Measurements from ENCODE around the gene TRERF1. TPM values are rescaled to one million over a fixed set of nuclear protein-coding genes. Genes with fewer than 3 reads are reported as not detected.

The TRERF1 gene
- total RNA-seq, 5 donors from 2014 or later (not counting 1 experiment from before 2014, with no cell fraction given), result 20.5 to 52.2 (median 25.6) TPM

DNA sequence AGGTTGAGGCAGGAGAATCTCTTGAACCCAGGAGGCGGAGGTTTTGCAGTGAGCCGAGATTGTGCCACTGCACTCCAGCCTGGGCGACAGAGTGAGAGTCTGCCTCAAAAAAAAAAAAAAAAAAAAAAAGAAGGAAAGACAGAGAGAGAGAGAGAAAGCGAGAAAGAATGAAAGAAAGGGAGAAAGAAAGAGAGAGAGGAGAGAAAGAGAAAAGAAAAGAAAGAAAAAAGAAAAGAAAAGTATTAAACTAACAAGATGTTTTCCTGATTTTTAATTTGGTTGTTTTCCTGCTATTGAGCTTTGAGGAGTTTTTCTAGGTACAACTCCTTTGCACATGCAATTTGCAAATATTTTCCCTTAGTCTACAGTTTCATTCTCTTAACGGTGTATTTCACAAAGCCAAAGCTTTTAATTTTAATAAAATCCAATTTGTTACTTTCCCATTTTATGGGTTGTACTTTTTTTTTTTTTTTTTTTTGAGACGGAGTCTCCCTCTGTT, 10.8 kb upstream of the TRERF1 start:
- DNase-seq (no peak), ATAC-seq (replicated peaks in 1 of 4) (no peak)
- H3K27me3 ChIP-seq (replicated peaks in 1 of 2; ENCODE audit: control insufficient read depth in 2 of 2, extremely low read depth in 1 of 2, insufficient read depth in 2 of 2, low read length in 1 of 2), result no peaks in the 10 kb centered on the region
- H3K4me3 ChIP-seq (ENCODE audit: control insufficient read depth in 1 of 2, extremely low read depth in 1 of 2, low read length in 1 of 2), result no peak overlapping the region
- Mint-ChIP-seq H3K4me3 (no peak overlapping the region), H3K9me3 (no peaks in the 10 kb centered on the region), H3K36me3 (no peaks in the 10 kb centered on the region), H3K27me3 (no peaks in the 10 kb centered on the region), H3K4me1 (peaks cover 0 to 6% (median 0%) of the 10 kb centered on the region in 3 donors), H3K27ac (no peak overlapping the region)
- no peaks in the 10 kb centered on the region for H3K4me1 ChIP-seq (ENCODE audit: control insufficient read depth in 1 of 2, extremely low read depth in 1 of 2, insufficient read depth in 2 of 2, low read length in 2 of 2)
- H3K27ac ChIP-seq (ENCODE audit: low read length), result no peak overlapping the region
- ChIA-PET CTCF (interaction anchor here (0.6 to 0.7 kb wide), 5 partner anchors 10 to 190 kb away, joined by 3 to 5 read pairs (median 3); no protein-coding TSS in a partner anchor), POLR2A (no interaction called here)
- no CpG with 5 or more reads among the region's 6 CpGs for WGBS (ENCODE audit: insufficient coverage)
- no peaks in the 10 kb centered on the region for H3K9me3 ChIP-seq
- H3K36me3 ChIP-seq (ENCODE audit: control insufficient read depth in 2 of 2, extremely low read depth in 1 of 2, insufficient read depth in 1 of 2, low read length in 1 of 2), result no peaks in the 10 kb centered on the region

DNA sequence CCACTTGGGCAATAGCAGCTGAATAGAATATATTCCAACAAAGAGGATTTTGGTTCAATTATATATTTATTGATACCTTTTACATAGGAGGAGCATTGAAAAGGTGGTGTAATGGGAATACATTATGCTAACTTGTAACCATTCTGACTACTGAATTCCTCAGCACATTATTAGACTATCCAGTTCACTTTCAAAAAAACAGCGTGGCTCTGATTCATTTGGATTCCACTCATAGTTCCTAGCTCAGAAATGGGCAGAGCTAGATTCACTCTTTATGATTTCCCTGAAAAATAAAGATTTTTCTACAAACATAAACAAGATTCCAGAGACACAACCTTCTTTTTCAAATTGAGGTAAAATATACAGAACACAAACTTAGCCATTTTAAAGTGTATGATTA, 9.2 kb upstream of the TRERF1 start:
- Histone ChIP-seq H3K36me3 (ENCODE audit: control insufficient read depth in 2 of 2, extremely low read depth in 1 of 2, insufficient read depth in 1 of 2, low read length in 1 of 2) (no peaks in the 10 kb centered on the region), H3K27ac (ENCODE audit: low read length) (no peak overlapping the region), H3K9me3 (no peaks in the 10 kb centered on the region), H3K27me3 (replicated peaks in 1 of 2; ENCODE audit: control insufficient read depth in 2 of 2, extremely low read depth in 1 of 2, insufficient read depth in 2 of 2, low read length in 1 of 2) (no peaks in the 10 kb centered on the region), H3K4me3 (ENCODE audit: control insufficient read depth in 1 of 2, extremely low read depth in 1 of 2, low read length in 1 of 2) (no peak overlapping the region), H3K4me1 (ENCODE audit: control insufficient read depth in 1 of 2, extremely low read depth in 1 of 2, insufficient read depth in 2 of 2, low read length in 2 of 2) (no peaks in the 10 kb centered on the region)
- H3K27me3 Mint-ChIP-seq, result no peaks in the 10 kb centered on the region
- ATAC-seq (replicated peaks in 1 of 4) (no peak), DNase-seq (no peak)
- ChIA-PET CTCF (interaction anchor here in 1 of 2 donors (0.7 kb wide), 1 partner anchor 19 kb away, joined by 3 read pairs; no protein-coding TSS in a partner anchor), POLR2A (no interaction called here)
- H3K36me3 Mint-ChIP-seq, result no peaks in the 10 kb centered on the region
- 100% methylated on average over 1 of the region's 1 CpG for WGBS (ENCODE audit: insufficient coverage)
- H3K9me3 Mint-ChIP-seq, result no peaks in the 10 kb centered on the region
- no peak overlapping the region for H3K4me3 Mint-ChIP-seq
- H3K4me1 Mint-ChIP-seq, result peaks cover 0 to 6% (median 0%) of the 10 kb centered on the region in 3 donors
- no peak overlapping the region for H3K27ac Mint-ChIP-seq

DNA sequence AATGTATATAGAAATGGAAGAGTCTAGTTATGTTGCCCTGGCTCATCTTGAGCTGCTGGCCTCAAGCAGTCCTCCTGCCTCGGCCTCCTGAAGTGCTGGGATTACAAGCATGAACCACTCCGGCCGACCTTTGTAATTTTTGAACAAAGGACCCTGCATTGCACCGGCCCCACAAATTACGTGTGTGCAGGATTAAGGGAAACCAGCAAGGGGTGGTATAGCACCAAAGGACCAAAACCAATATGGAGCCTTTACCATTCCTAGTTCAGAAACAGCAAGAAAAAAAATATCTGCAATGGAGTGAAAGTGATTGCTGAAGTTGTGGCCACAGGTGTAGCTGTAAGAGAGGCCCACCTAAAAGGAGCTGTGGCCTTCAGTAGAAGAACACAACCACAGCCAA, 8.2 kb upstream of the TRERF1 start:
- WGBS (ENCODE audit: insufficient coverage), result 97% methylated on average over 3 of the region's 5 CpGs
- DNase-seq, result no peak
- H3K4me1 ChIP-seq (ENCODE audit: control insufficient read depth in 1 of 2, extremely low read depth in 1 of 2, insufficient read depth in 2 of 2, low read length in 2 of 2), result no peaks in the 10 kb centered on the region
- H3K27me3 Mint-ChIP-seq, result no peaks in the 10 kb centered on the region
- H3K36me3 Mint-ChIP-seq, result no peaks in the 10 kb centered on the region
- no peak overlapping the region for H3K27ac Mint-ChIP-seq
- H3K27me3 ChIP-seq (replicated peaks in 1 of 2; ENCODE audit: control insufficient read depth in 2 of 2, extremely low read depth in 1 of 2, insufficient read depth in 2 of 2, low read length in 1 of 2), result no peaks in the 10 kb centered on the region
- no peaks in the 10 kb centered on the region for H3K9me3 ChIP-seq
- H3K27ac ChIP-seq (ENCODE audit: low read length), result no peak overlapping the region
- no peak overlapping the region for H3K4me3 ChIP-seq (ENCODE audit: control insufficient read depth in 1 of 2, extremely low read depth in 1 of 2, low read length in 1 of 2)
- no peaks in the 10 kb centered on the region for H3K4me1 Mint-ChIP-seq
- H3K36me3 ChIP-seq (ENCODE audit: control insufficient read depth in 2 of 2, extremely low read depth in 1 of 2, insufficient read depth in 1 of 2, low read length in 1 of 2), result no peaks in the 10 kb centered on the region
- no peaks in the 10 kb centered on the region for H3K9me3 Mint-ChIP-seq
- CTCF ChIA-PET, result no interaction called here
- H3K4me3 Mint-ChIP-seq, result no peak overlapping the region
- POLR2A ChIA-PET, result no interaction called here
- ATAC-seq (replicated peaks in 1 of 4), result no peak

DNA sequence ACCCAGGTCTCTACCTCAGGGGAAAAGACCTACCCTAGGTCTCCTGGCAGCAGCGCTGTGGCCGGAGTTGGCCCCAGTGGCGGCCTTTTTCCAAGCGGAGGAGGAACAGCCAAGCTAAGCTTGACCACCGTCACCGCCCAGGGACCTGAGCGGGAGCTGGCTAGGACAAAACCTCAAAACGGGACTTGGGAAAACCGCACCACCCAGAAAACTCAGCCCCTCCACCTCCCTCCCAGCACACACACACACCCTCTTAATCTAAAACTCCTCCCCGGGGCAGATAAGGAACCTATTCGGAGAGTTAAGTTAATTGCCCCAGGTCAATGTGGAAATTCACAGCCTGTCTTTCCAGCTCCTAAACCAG, 2.7 kb upstream of the TRERF1 start:
- Histone ChIP-seq H3K36me3 (ENCODE audit: control insufficient read depth in 2 of 2, extremely low read depth in 1 of 2, insufficient read depth in 1 of 2, low read length in 1 of 2) (no peaks in the 10 kb centered on the region), H3K4me1 (ENCODE audit: control insufficient read depth in 1 of 2, extremely low read depth in 1 of 2, insufficient read depth in 2 of 2, low read length in 2 of 2) (peaks cover 11 to 23% of the 10 kb centered on the region in 2 experiments), H3K27ac (ENCODE audit: low read length) (no peak overlapping the region), H3K27me3 (replicated peaks in 1 of 2; ENCODE audit: control insufficient read depth in 2 of 2, extremely low read depth in 1 of 2, insufficient read depth in 2 of 2, low read length in 1 of 2) (no peaks in the 10 kb centered on the region), H3K4me3 (ENCODE audit: control insufficient read depth in 1 of 2, extremely low read depth in 1 of 2, low read length in 1 of 2) (no peak overlapping the region), H3K9me3 (no peaks in the 10 kb centered on the region)
- Mint-ChIP-seq H3K4me1 (peaks cover 20 to 30% (median 22%) of the 10 kb centered on the region in 3 donors), H3K36me3 (no peaks in the 10 kb centered on the region), H3K9me3 (no peaks in the 10 kb centered on the region), H3K27me3 (no peaks in the 10 kb centered on the region), H3K4me3 (peak overlapping the region; percentile 89 to 99 (median 93)), H3K27ac (peak overlapping the region; percentile 69 to 71)
- CTCF ChIA-PET, result no interaction called here
- POLR2A ChIA-PET, result no interaction called here
- 79% methylated on average over 3 of the region's 11 CpGs for WGBS (ENCODE audit: insufficient coverage)
- ATAC-seq (replicated peaks in 1 of 4), result no peak
- no peak for DNase-seq

DNA sequence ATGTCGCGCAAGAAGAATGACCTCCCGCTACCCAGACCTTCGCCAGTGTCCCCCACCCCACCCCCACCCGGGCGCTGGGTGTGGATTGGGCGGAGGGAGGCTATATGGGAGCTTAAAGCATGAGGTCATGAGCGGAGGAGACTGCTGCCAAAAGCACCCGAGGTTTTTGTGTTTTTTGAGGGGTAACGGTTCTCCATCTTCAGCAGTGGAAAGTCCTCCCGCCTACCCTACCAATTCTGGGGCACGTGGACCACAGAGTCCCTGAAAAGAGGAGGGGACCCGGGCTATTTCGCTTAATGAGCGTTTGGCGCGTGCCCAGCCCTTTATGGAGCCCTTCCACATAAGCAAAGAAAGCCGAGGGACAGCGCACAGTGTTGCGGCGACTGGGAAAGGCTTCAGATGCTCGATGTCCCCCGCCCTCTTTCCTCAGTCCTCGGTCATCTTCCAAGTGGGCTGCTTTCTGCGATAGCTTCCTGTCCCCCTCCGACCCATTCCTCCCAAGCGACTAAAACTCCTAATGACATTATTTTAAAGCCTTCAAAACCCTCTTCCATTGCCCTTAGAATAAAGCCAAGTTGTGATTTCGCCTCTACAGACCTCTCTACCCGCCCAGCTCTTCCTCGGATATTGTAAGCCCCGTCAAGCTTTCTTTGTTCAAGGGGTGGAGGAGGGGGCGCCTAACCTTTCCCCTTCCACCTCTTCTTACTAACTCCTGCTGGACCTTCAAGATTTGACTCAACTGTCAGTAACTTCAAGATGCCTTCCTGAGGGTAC, 2.1 kb upstream of the TRERF1 start:
- Mint-ChIP-seq H3K36me3 (peaks cover under 1% of the 10 kb centered on the region), H3K27me3 (no peaks in the 10 kb centered on the region), H3K4me1 (peaks cover 26 to 36% (median 28%) of the 10 kb centered on the region in 3 donors), H3K27ac (peak overlapping the region; percentile 69 to 71), H3K4me3 (peak overlapping the region; percentile 89 to 99 (median 93)), H3K9me3 (no peaks in the 10 kb centered on the region)
- peak in 1 of 35 experiments; percentile 41 for DNase-seq
- WGBS (ENCODE audit: insufficient coverage), result 43% methylated on average over 14 of the region's 32 CpGs
- no peaks in the 10 kb centered on the region for H3K36me3 ChIP-seq (ENCODE audit: control insufficient read depth in 2 of 2, extremely low read depth in 1 of 2, insufficient read depth in 1 of 2, low read length in 1 of 2)
- H3K4me1 ChIP-seq (ENCODE audit: control insufficient read depth in 1 of 2, extremely low read depth in 1 of 2, insufficient read depth in 2 of 2, low read length in 2 of 2), result peaks cover 16 to 27% of the 10 kb centered on the region in 2 experiments
- no peak for ATAC-seq (replicated peaks in 1 of 4)
- peak overlapping the region; percentile 47 for H3K27ac ChIP-seq (ENCODE audit: low read length)
- H3K27me3 ChIP-seq (replicated peaks in 1 of 2; ENCODE audit: control insufficient read depth in 2 of 2, extremely low read depth in 1 of 2, insufficient read depth in 2 of 2, low read length in 1 of 2), result no peaks in the 10 kb centered on the region
- peak overlapping the region; percentile 66 to 87 for H3K4me3 ChIP-seq (ENCODE audit: control insufficient read depth in 1 of 2, extremely low read depth in 1 of 2, low read length in 1 of 2)
- no peaks in the 10 kb centered on the region for H3K9me3 ChIP-seq
- POLR2A ChIA-PET, result interaction anchor here in 1 of 2 donors (0.6 to 0.8 kb wide), 3 partner anchors 10 to 652 kb away, joined by 3 to 5 read pairs (median 4); no protein-coding TSS in a partner anchor
- CTCF ChIA-PET, result no interaction called here

DNA sequence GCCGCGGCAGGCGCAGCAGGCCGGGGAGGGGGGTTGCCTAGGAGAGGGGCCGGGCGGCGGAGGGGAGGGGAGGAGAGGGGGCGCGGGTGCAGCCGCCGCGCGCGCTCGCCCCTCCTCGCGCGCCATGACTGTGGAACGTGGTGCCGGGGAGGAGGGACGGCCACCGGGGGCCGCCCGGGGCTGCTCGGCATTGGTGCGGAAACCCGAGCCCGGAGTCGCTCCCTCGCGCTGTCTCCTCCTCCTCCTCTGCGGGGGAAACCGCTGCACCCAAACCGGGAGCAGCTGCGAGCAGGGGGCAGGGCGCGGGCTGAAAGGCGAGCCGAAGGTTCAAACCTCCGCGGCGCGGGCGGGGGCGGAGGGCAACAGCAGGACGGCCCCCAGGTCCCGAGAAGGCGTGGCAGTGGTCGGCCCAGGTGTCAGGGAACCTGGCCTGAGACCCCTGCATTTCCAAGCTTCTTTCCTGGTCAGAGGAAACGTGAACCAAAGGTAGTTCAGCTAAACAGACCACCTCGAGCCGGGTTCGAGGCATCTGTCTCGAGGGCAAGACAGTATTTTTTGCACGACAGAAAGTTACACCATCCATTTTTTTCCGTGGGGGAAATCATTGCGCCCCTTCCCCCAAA, 1.4 kb upstream of the TRERF1 start:
- peak; percentile 79 to 83 (median 80) for ATAC-seq (replicated peaks in 1 of 4)

More for the DNA sequence above, 1.4 kb upstream of the TRERF1 start:
- DNase-seq, result peak; percentile 47 to 85 (median 68)
- CTCF ChIA-PET, result interaction anchor here in 1 of 2 donors (0.6 to 0.9 kb wide), 2 partner anchors 9 to 78 kb away, joined by 3 to 4 read pairs; no protein-coding TSS in a partner anchor
- H3K27me3 ChIP-seq (replicated peaks in 1 of 2; ENCODE audit: control insufficient read depth in 2 of 2, extremely low read depth in 1 of 2, insufficient read depth in 2 of 2, low read length in 1 of 2), result no peaks in the 10 kb centered on the region
- Mint-ChIP-seq H3K4me1 (peaks cover 33 to 43% (median 35%) of the 10 kb centered on the region in 3 donors), H3K4me3 (peak overlapping the region; percentile 89 to 99 (median 93)), H3K27ac (peak overlapping the region in 1 of 2 donors; percentile 34), H3K27me3 (no peaks in the 10 kb centered on the region), H3K36me3 (peaks cover 5% of the 10 kb centered on the region), H3K9me3 (no peaks in the 10 kb centered on the region)
- no peaks in the 10 kb centered on the region for H3K36me3 ChIP-seq (ENCODE audit: control insufficient read depth in 2 of 2, extremely low read depth in 1 of 2, insufficient read depth in 1 of 2, low read length in 1 of 2)
- under 1% methylated on average over 53 of the region's 57 CpGs for WGBS (ENCODE audit: insufficient coverage)
- peak overlapping the region; percentile 66 to 87 for H3K4me3 ChIP-seq (ENCODE audit: control insufficient read depth in 1 of 2, extremely low read depth in 1 of 2, low read length in 1 of 2)
- H3K4me1 ChIP-seq (ENCODE audit: control insufficient read depth in 1 of 2, extremely low read depth in 1 of 2, insufficient read depth in 2 of 2, low read length in 2 of 2), result peaks cover 18 to 31% of the 10 kb centered on the region in 2 experiments
- H3K9me3 ChIP-seq, result no peaks in the 10 kb centered on the region
- POLR2A ChIA-PET, result interaction anchor here in 1 of 2 donors (0.6 to 0.8 kb wide), 3 partner anchors 9 to 652 kb away, joined by 4 to 5 read pairs (median 4); no protein-coding TSS in a partner anchor
- peak overlapping the region; percentile 47 for H3K27ac ChIP-seq (ENCODE audit: low read length)
